ENCODE measurements around the gene XG. TPM values are rescaled to one million over a fixed set of nuclear protein-coding genes. Genes with fewer than 3 reads are reported as not detected.

Gene XG
- total and polyA plus RNA-seq, 9 of the 15 experiments (the other 6 are each of a cell fraction or from before 2014, with no cell fraction given): 0.03 to 0.12 TPM; not detected in 7

GRCh38 chrX:2819345-2820135 lies 67.7 kb downstream of the XG start (continued):
- TF ChIP-seq CUX1 (CRISPR knock-in tag; IDR thresholded peaks at IDR 0.05): no peak
- TF ChIP-seq NR4A1 (CRISPR knock-in tag; IDR thresholded peaks at IDR 0.05): no peak
- TF ChIP-seq NR4A1 (tag; IDR thresholded peaks at IDR 0.05): no peak
- TF ChIP-seq ZFP1 (CRISPR knock-in tag; IDR thresholded peaks at IDR 0.05): no peak
- TF ChIP-seq CEBPB (tag; IDR thresholded peaks at IDR 0.05): peak; percentile 22; the same call in 1 of the 2 replicates
- no peak for TF ChIP-seq CC2D1A (IDR thresholded peaks at IDR 0.05)
- TF ChIP-seq PHTF2 (CRISPR knock-in tag; IDR thresholded peaks at IDR 0.05): no peak
- no peak for TF ChIP-seq RBM39 (optimal IDR thresholded peaks at IDR 0.05; ENCODE audit: low read depth, low read length)
- TF ChIP-seq, protein P1, sequence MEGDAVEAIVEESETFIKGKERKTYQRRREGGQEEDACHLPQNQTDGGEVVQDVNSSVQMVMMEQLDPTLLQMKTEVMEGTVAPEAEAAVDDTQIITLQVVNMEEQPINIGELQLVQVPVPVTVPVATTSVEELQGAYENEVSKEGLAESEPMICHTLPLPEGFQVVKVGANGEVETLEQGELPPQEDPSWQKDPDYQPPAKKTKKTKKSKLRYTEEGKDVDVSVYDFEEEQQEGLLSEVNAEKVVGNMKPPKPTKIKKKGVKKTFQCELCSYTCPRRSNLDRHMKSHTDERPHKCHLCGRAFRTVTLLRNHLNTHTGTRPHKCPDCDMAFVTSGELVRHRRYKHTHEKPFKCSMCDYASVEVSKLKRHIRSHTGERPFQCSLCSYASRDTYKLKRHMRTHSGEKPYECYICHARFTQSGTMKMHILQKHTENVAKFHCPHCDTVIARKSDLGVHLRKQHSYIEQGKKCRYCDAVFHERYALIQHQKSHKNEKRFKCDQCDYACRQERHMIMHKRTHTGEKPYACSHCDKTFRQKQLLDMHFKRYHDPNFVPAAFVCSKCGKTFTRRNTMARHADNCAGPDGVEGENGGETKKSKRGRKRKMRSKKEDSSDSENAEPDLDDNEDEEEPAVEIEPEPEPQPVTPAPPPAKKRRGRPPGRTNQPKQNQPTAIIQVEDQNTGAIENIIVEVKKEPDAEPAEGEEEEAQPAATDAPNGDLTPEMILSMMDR (IDR thresholded peaks at IDR 0.05 in 2 of 3, conservative IDR thresholded peaks at IDR 0.05 in 1 of 3; ENCODE audit: insufficient read depth in 2 of 3, low read depth in 1 of 3, low read length in 3 of 3): peak; percentile 22 to 62 (median 44); a peak in 3 of 6 replicates
- TF ChIP-seq IRF1 (CRISPR knock-in tag; IDR thresholded peaks at IDR 0.05; ENCODE audit: borderline replicate concordance): no peak
